ENCODE measurements around the gene CSH2.

The CSH2 gene

GRCh38 chr17:63823659-63824331 is 49.7 kb downstream of the CSH2 start:
- Histone ChIP-seq H3K4me3 (no peak overlapping the region), H3K27ac (no peak overlapping the region)

- H3K4me3 ChIP-seq: no peak overlapping the region
- no peak overlapping the region for H3K27ac ChIP-seq
These were observed 50.9 kb downstream of the CSH2 start for GRCh38 chr17:63822537-63822936.

Measured in skin epidermis (tissue), 12 donors.